DMS114 treated with DMSO at 0.1 percent for 48 hours (cell line): ENCODE results near the gene NHLH1.

Source experiments
- DNase-seq: peaks from one replicate; lab custom pipeline; 2025; ENCODE audit not compliant: unreplicated experiment; lab: John Stamatoyannopoulos, UW

Gene NHLH1

DNA sequence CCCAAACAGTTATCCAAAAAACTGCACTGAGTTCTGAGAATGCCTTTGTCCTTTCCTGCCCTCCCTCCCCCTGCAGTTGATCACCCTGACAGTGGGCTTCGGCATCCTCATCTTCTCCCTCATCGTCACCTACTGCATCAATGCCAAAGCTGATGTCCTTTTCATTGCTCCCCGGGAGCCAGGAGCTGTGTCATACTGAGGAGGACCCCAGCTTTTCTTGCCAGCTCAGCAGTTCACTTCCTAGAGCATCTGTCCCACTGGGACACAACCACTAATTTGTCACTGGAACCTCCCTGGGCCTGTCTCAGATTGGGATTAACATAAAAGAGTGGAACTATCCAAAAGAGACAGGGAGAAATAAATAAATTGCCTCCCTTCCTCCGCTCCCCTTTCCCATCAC lies 8.8 kb upstream of the NHLH1 start:
- DNase-seq, result no peak

DNA sequence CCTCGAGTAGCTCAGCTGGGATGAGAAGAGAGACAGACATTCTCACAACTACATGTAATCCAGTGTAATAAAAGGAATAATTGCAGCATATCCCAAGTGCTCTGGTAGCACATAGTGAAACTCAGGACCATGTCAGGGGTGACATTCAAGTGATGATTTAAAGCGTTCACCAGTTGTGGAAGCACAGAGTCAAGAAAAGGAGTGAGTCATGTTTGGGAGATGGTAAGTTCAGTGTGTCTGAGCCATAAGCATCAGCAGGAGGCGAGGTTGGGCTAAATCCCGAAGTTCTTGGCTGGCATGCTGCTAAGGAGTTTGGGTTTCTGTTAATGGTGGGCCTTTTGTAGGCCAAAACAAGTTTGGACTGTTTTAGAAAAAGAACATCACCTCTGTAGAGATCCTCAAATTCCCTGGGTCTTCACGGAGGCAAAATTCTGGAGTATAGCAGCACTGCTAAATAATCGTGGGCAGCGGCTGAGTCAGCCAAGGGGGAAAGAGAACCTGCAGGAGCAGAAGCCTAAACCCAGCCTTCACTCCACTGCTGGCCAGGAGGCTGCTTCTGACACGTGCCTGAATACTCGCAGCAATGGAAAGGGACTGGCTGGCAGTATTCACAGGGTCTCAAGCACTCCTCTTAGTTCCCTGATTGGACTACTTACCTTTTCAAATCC lies 7.2 kb upstream of the NHLH1 start:
- DNase-seq, result no peak

DNA sequence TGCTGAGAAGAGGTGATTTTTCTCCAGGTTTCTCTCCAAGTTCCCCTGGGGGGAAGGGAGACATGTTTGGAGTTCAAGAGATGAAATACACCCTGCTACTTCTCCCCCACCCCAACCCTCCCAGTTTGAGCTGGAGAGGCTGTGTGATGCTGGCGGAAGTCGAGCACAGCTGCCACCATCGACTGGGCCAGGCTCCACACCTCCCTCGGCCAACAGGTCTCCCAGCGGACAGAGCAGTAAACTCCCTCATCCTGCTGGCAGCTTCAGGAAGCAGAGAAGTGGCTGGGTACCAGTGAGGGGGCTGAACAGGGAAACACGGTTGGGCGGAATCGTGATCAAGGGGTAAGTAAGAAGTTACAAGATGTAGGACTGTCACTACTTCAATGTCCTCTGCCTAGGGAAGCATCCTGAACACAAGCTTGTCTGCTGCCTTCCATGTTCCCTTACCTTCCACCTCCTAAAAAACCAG lies 6.6 kb upstream of the NHLH1 start:
- DNase-seq, result no peak

DNA sequence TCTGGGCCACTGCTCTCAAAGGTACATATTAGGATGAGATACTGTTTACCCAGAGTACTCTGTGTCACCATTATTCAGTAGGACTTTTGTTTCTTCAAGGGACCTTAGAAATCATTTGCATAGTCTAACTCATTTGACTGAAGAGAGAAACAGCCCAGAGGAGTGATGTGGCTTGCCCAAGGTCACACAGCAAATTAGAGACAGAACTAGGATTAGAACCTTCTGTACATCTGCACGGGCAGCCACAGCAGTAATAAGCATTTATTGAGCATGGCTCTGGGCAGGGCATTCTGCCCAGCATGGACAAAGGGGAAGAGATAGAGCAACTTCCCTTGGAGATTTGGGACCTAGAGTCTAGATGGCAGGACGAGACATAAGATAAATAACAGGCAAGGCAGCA lies 5.7 kb upstream of the NHLH1 start:
- DNase-seq, result no peak

DNA sequence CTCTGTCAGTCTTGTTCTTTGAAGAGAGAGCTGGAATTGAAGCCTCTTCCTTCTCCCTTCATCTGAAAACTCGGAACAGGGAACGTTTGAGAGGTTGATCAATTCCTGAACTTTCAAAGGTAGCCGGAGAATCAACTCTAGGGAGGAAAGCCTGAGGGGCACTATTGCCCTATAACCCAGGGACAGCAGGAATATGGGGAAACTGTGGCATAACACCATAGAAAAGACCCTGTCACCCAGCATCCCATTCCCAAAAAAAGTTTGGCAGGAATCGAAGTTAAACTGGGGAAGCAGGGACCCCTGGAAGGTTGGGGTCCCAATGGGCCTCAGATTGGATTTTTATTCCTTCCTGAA lies 5.1 kb upstream of the NHLH1 start:
- DNase-seq, result no peak

DNA sequence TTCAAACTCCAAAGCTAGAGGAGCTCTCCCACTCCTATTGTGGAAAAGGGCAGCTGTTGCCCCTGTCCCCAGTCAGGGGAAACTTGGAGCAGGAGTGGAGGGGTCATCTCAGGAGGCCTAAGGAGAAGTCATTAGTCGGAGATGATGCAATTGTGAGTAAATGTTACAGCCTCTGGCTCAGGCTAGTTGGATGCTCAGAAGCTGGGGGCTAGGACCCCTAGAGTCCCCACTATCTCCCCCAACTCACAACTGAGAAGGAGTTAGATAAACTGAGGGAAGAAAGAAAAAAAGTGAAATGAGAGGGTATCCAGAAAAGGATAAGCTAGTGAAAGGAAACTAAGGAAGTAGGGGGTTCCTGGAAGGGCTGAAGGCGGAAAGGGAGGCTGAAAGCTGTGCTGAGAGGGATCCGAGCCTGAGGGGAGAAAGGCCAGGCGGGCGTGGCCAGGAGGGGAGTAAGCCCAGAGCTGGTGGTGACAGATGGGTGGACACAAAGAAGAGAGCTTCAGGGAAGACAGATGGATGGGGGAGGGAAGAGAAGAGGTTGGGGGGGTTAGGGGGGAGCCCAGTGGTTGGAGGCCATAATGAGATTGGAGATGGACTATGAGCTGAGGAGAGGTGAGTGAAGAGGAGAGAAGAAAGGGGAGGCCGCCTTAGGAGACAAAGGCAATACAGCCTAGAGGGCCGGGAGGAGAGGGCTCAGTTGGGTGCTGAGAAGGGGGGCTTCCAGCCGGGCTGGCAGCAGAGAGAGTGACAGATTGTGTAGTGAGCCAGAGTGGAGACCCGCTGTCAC lies 4.5 kb upstream of the NHLH1 start:
- DNase-seq, result no peak

DNA sequence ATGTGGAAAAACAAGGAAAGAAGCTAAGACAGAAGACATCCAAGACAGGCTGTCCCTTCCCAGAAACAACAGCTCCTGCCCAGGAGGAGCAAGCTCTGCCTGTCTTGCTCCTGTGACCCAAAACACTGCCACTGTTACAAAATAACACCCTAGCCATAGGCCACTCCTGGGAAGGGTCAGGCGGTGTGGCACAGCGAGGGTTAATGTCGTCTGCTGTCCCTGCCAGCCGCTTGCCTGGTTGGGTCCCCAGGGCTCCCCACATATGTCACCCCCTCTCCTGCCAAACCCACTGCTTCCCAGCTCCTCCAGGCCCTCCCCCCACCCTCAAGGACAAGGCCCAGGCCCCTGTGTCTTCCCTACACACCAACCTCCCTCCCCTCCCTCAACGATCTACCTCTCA lies 3.9 kb upstream of the NHLH1 start:
- no peak for DNase-seq

DNA sequence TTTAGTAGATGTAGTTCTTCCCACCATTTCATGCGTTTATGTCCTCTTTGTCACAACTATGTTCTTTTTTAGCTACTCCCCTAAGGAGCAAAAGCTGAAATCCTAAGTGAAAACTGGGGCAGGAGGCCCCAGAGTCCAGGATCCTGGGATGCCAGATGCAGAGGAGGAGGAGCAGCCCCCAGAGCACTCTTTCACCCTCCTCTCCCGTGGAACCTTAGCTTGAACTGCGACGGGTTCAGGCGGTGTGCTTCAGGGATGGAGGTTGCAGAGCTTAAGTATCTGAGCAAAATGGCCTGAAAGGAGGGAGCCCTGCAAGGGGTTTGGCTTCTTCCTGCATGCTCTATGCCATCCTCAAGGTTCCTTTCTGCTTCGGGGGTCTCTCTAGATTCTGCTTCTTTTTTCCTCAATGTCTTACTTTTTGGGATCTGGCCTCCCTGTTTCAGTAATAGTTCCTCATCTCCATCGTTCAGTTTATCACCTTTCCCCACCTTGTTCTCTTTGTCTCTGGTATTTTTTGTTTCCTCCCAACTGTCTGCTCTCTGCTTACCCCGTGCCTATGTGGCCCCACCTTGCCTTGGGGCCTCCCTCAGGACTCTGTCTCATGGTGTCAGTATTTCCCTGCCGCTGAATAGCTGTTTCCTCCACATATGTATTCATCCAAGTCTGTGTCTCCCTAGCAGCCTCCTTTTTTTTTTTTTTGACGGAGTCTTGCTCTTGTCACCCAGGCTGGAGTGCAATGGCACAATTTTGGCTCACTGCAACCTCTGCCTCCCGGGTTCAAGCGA lies 2.7 kb upstream of the NHLH1 start:
- no peak for DNase-seq

DNA sequence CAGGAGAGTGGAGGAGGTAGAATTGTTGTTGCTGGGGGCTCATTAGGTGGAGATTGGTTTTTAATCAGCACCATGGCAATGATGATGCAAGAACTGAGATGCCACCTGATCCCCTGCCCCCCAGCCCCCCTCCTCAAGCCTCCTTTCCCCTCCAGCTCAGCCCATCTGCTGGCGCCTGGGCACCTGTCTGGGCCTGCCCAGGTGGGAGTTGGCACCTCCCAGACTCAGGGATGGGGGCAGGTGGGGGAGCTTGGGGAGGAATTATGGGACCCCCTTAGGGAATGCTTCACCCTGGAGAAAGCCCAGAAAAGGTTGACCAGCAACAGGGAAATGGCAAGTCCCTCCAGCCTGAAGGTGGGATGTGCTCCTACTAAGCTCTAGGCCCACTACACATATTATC lies 1.5 kb upstream of the NHLH1 start:
- DNase-seq, result no peak

DNA sequence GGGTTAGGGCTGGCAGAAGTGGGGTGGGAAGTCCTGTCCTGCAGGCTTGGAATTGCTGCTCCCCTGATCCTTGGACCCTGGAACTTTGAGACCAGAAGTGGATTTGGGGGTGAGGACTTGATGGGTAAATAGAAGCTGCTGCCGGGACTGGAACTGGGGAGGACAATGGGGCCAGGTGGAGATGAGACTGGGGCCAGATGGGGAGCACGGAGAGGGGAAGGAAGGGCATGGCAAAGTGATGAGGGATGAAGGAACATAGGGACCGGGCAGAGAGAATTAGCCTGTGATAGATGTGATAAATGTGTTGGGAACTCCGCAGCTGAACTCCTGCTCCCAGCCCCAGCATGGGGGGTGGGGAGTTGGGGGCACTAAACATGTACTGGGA lies 637 bp downstream of the NHLH1 start:
- no peak for DNase-seq

DNA sequence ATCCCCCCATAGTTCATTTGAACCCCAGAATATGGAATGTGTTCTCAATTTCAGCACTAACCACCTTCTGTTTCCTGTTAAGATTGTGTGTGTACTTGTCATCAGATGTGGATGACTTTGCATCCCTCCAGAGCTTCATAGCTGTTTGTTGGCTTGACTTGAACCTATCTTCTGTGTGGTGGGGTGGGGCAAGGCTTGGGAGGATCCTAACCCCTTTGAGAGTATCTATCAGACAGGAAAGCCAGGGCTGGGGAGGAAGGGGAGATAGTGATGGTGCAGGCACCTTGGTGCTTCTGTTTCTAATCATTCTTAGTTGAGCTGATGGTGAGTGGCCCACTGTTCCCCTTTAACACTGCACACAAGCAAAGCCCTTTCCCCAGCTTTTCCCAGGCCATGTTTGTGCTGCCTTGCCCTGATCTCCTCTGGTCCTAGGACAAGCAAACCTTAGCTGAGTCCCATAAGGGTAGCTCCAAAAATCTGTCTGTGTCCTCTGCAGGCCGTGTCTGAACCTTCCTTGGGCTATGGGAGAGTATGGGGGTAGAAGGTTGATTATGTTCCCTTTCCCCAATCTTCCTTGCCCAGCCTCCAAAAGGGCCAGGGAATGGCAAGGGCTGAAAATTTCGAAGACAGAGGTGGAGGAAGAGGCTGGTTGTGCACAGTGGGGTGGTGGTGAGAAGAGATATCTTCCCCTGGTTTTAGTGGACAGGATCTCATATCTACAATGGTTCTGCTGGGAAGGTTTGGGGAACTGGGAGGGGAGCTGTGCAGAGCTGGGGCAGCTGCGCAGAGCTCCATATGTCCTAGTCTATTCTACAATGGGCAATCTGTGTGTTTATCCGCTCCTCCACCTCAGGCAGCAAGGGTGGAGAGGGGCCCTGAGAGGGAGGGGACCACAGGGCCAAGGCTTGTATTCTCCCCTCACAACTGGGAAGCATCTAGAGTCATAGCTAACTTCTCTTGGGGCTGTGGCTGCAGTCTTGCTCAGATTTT lies 1.4 kb downstream of the NHLH1 start:
- DNase-seq, result no peak

DNA sequence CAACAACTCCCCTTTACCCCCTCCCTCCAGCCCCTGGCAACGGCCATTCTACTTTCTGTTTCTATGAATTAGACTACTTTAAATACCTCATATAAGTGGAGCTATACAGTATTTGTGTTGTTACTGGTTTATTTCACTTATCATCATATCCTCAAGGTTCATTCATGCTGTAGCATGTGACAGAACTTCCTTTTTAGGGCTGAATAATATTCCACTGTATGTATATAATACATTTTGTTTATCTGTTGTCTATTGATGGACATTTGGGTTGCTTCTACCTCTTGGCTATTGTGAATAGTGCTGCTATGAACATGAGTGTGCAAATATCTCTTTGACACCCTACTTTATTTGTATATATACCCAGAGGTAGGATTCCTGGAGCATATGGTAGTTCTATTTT lies 2.2 kb downstream of the NHLH1 start:
- DNase-seq, result no peak

DNA sequence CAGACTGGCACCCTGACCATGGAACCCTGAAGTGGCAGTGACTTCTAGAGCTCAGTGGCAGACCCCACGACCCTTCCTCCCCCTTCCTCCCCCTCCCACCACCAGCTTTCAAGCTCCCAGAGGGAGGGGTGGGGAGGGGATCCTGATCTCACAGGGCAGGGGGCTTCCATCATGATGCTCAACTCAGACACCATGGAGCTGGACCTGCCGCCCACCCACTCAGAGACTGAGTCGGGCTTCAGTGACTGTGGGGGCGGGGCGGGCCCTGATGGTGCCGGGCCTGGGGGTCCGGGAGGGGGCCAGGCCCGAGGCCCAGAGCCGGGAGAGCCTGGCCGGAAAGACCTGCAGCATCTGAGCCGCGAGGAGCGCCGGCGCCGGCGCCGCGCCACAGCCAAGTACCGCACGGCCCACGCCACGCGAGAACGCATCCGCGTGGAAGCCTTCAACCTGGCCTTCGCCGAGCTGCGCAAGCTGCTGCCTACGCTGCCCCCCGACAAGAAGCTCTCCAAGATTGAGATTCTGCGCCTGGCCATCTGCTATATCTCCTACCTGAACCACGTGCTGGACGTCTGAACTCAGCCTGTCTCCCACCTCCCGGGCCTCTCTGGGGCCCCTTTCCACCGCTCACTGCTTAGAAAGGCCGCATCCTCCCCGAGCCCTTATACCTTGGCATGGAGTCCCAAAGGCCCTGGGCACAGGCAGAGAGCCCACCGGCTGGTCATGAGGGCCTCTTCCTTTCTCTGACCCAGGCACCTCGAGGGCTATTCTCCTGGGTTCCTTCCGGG lies 3.9 kb downstream of the NHLH1 start:
- no peak for DNase-seq

DNA sequence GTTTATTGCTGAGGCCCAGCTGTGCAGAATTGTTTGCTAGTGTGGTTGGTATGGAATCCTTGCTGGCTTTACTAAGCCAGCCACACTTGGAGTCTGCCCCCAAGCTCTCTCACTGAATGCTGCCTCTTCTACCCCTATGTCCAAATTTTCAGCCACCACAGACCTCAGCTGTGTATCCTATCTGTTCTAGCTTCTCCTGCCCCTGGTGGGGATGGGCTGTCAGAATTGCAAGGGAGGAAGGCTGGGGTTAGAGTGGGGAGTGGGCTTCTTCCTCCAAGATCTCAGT lies 4.4 kb downstream of the NHLH1 start:
- no peak for DNase-seq

DNA sequence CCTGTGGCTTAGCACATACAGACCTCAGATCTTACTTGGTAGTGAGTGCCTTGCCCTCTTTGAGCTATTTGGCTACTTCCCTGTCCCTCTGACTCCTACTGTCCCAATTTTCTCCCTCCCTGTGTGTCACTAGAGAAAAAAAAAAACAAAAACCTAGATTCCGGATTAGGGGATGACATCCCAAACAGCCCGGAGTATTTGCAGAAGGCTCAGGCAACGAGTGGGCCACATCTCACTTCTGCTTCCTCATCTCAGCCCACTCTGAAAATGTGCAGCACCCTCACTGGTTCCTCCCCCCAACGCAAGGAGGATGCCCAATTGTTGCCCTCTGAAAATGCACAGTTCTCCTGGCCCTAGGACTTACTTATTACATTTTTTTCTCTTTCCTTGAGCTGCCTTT lies 4.9 kb downstream of the NHLH1 start:
- no peak for DNase-seq

DNA sequence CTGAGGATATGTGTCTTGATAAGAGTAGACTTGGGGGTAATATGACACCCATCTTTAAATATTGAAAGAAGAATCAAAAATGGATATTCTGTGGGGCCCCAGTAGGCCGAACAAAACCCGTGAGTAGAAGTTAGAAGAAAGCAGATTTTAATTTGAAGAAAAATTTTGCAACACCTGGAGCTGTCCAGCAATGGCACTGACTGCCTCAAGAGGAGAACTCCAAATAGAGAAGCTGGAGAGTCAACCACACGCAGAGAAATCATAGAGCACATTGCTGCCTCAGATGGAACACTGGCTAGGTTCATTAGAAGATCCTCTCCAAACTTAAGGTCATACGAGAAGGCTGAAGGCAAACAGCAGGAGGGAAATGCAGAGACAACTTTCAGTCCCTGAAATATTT lies 6.8 kb downstream of the NHLH1 start:
- DNase-seq, result no peak

DNA sequence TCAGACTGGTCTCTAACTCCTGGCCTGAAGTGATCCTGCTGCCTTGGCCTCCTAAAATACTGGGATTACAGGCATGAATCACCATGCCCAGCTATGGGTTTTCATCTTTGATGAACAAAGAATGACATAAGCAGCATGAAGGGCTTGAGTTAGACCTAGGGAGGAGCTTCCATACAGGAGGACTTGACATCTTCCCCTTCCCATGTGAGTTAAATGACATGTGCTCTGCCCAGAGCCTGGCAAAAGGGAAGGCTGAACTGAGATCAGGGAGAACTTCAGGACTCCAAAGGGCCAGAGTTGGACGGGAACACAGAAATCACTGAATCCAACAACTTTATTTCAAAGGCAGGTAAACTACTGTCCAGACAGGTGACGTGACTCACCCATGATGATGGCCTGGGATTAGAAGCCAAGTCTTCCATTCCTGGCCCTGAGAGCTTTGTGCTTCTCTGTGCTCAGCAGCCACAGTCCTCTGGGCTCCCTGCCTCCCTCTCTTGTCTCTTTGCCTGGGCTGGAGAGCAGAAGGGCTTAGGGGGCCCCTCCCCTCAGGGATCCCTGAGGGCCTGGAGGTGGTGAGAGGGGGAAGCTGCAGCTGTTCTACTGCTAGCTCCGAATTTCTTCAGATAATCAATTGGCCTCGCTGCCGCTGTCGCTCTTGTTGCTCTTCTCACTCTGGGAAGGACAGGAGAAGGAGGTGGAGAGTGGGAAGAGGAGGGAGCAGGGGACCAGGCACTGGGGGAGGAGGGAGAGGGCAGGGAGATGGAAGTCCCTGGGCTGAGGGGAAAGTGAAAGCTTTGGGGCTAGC lies 7.6 kb downstream of the NHLH1 start:
- no peak for DNase-seq

DNA sequence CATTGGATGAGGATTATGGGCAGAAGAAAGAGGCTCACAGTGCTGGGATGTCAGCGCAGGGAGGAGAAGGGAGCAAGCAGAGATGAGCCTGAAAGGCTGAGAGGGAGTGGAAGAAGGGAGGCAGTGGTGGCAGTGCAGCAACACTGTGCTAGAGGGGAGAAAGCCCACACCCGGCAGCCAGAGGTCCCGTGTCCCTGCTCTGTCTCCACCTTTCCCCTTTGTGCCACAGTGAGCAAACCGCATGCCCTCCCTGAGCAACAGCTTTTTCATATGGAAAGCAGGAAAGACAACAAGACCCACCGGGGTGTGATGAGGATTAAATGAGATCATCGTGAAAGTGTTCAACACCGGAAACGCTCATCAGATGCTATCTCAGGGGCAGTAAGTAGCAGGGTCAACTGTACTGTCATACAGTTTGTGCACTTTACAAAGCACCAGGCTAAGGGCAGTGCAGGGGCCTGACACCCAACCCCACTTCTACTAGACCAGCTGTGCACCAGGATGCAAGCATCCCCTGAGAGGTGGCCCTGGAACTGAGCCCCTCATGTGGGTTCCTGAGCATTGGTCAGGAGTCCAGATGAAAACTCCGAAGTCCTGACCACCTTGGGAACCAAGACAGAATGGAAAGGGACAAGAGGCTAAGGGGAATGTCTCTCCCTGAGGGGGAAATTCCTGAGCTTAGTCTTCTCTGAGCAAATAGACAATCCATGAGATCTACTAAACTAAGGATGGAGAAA lies 9.1 kb downstream of the NHLH1 start:
- no peak for DNase-seq
